Measurements from ENCODE around the gene VARS2. TPM values are rescaled to one million over a fixed set of nuclear protein-coding genes. Genes with fewer than 3 reads are reported as not detected.

The VARS2 gene
- total and polyA plus RNA-seq, 9 of the 15 experiments (the other 6 are each of a cell fraction or from before 2014, with no cell fraction given): 1.6 to 53.6 (median 29.9) TPM

DNA sequence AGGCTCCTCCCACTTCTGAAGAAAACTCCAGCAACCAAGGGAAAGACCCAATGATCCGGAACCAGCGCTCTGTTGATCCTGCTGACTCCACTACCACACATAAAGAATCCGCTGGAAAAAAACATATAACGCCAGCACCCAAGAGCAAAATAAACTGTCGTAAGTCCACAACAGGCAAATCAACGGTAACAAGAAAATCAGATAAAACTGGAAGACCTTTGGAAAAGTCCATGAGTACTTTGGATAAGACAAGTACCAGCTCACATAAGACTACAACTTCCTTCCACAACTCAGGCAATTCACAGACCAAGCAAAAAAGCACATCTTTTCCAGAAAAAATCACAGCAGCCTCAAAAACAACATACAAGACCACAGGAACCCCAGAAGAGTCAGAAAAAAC is 34.8 kb downstream of the VARS2 start:
- Histone ChIP-seq H3K4me3 (no peak overlapping the region), H3K79me2 (ENCODE audit: control insufficient read depth, insufficient read depth, low read length) (no peaks in the 10 kb centered on the region), H4K20me1 (replicated peaks; ENCODE audit: control insufficient read depth, insufficient read depth, low read length) (no peaks in the 10 kb centered on the region), H3K4me1 (replicated peaks in 1 of 2; ENCODE audit: control insufficient read depth in 2 of 2, insufficient read depth in 2 of 2, low read length in 2 of 2) (no peaks in the 10 kb centered on the region), H3K9me3 (replicated peaks; ENCODE audit: control insufficient read depth, insufficient read depth, low read depth, low read length) (no peaks in the 10 kb centered on the region), H3K27me3 (ENCODE audit: control insufficient read depth in 2 of 2, insufficient read depth in 2 of 2, low read length in 2 of 2) (peaks cover 17 to 55% of the 10 kb centered on the region in 2 experiments), H3K36me3 (ENCODE audit: control insufficient read depth, insufficient read depth, low read length) (no peaks in the 10 kb centered on the region), H3K27ac (ENCODE audit: extremely low read depth, low read depth, low read length) (no peak overlapping the region), H3K4me2 (ENCODE audit: insufficient read depth, low read length) (no peak overlapping the region), H3K9ac (ENCODE audit: insufficient read depth in 1 of 2, low read depth in 2 of 2, low read length in 2 of 2) (no peak overlapping the region), H2AFZ (ENCODE audit: low read depth, low read length) (no peak overlapping the region), H3K9me1 (ENCODE audit: control insufficient read depth, insufficient read depth, low read length) (no peaks in the 10 kb centered on the region)
- no peak for FAIRE-seq
- BruUV-seq (replicated peaks): no TSS peak
- no peak for DNase-seq (ENCODE audit: extremely low read depth in 1 of 4, low spot score in 3 of 4)
- WGBS (ENCODE audit: insufficient coverage, low coverage, missing lambda C conversion rate): 0% methylated on average over 6 of the region's 6 CpGs
- ATAC-seq: no peak
- intact Hi-C loops (cut with micrococcal nuclease) (no loop called here), in situ Hi-C loops (cut with MboI) (no loop called here)
- CTCF ChIA-PET (ENCODE audit: low intra/inter-chr PET ratio): interaction anchor here (0.6 kb wide), 1 partner anchor 432 kb away, joined by 4 read pairs; no protein-coding TSS in a partner anchor
- POLR2A ChIA-PET: no interaction called here
- TF ChIP-seq BHLHE40 (IDR thresholded peaks at IDR 0.05; ENCODE audit: low read length) (no peak), CHCHD3 (CRISPR knock-in tag; IDR thresholded peaks at IDR 0.05) (no peak), ZNF668 (CRISPR knock-in tag; IDR thresholded peaks at IDR 0.05) (no peak), YBX1 (IDR thresholded peaks at IDR 0.05) (no peak), POU5F1 (IDR thresholded peaks at IDR 0.05; ENCODE audit: borderline replicate concordance, low read depth, low read length, partially characterized antibody) (no peak), NCOA4 (IDR thresholded peaks at IDR 0.05; ENCODE audit: partially characterized antibody) (no peak), ELK3 (CRISPR knock-in tag; IDR thresholded peaks at IDR 0.05) (no peak), RFX7 (CRISPR knock-in tag; IDR thresholded peaks at IDR 0.05) (no peak), FOXJ3 (CRISPR knock-in tag; IDR thresholded peaks at IDR 0.05) (no peak), ZNF143 (CRISPR knock-in tag; IDR thresholded peaks at IDR 0.05) (no peak), ZBTB8A (IDR thresholded peaks at IDR 0.05; ENCODE audit: partially characterized antibody) (no peak), TFAM (CRISPR knock-in tag; conservative IDR thresholded peaks at IDR 0.05) (no peak), GATAD2B (IDR thresholded peaks at IDR 0.05; ENCODE audit: borderline replicate concordance) (no peak), TEAD2 (tag; IDR thresholded peaks at IDR 0.05) (no peak), ZFPM2 (CRISPR knock-in tag; IDR thresholded peaks at IDR 0.05) (no peak), ZNF253 (CRISPR knock-in tag; conservative IDR thresholded peaks at IDR 0.05) (no peak), FUS (optimal IDR thresholded peaks at IDR 0.05; ENCODE audit: low read depth, low read length) (no peak), PHB (CRISPR knock-in tag; IDR thresholded peaks at IDR 0.05) (no peak), E2F5 (CRISPR knock-in tag; IDR thresholded peaks at IDR 0.05) (no peak)
- TF ChIP-seq, protein P1, sequence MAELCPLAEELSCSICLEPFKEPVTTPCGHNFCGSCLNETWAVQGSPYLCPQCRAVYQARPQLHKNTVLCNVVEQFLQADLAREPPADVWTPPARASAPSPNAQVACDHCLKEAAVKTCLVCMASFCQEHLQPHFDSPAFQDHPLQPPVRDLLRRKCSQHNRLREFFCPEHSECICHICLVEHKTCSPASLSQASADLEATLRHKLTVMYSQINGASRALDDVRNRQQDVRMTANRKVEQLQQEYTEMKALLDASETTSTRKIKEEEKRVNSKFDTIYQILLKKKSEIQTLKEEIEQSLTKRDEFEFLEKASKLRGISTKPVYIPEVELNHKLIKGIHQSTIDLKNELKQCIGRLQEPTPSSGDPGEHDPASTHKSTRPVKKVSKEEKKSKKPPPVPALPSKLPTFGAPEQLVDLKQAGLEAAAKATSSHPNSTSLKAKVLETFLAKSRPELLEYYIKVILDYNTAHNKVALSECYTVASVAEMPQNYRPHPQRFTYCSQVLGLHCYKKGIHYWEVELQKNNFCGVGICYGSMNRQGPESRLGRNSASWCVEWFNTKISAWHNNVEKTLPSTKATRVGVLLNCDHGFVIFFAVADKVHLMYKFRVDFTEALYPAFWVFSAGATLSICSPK (IDR thresholded peaks at IDR 0.05; ENCODE audit: borderline replicate concordance): no peak

Data from K562 (cell line).